Mesendoderm (in vitro differentiated cells): ENCODE results near the gene ZBTB46.

Experiments used
- DNase-seq: peaks from one replicate; pipeline ENCODE4 v3.0.0; 2013
- H2AK5ac ChIP-seq: 2 replicates; pipeline ENCODE4 v1.6.1; 2013; ENCODE audit warnings: low read length, inconsistent platforms
- H2BK120ac ChIP-seq: 2 replicates; pipeline ENCODE4 v1.6.1; 2013; ENCODE audit warnings: low read depth, mild to moderate bottlenecking, low read length, moderate library complexity, mixed read lengths
- H2BK15ac ChIP-seq: replicated peaks from 2 replicates; pipeline ENCODE4 v1.6.1; 2013; ENCODE audit warnings: low read depth, mild to moderate bottlenecking, moderate library complexity
- H2BK5ac ChIP-seq: 2 replicates; pipeline ENCODE4 v1.6.1; 2013; ENCODE audit warnings: low read length, inconsistent platforms
- H3K18ac ChIP-seq: 2 replicates; pipeline ENCODE4 v1.6.1; 2013; ENCODE audit warnings: mild to moderate bottlenecking, low read length, mixed read lengths
- H3K23ac ChIP-seq: one replicate; pipeline ENCODE4 v1.6.1; 2013; ENCODE audit warnings: low read length
- H3K27ac ChIP-seq: 2 replicates; pipeline ENCODE4 v1.5.1; 2013; ENCODE audit warnings: low read depth, mild to moderate bottlenecking, inconsistent platforms, low read length, moderate library complexity
- H3K27me3 ChIP-seq: 2 replicates; pipeline ENCODE4 v1.6.1; 2013; ENCODE audit warnings: low read length, control low read depth, mild to moderate bottlenecking, inconsistent platforms; ENCODE audit not compliant: insufficient read depth, poor library complexity
- H3K36me3 ChIP-seq: 2 replicates; pipeline ENCODE4 v1.6.1; 2013; ENCODE audit warnings: low read length, inconsistent platforms; ENCODE audit not compliant: control insufficient read depth, insufficient read depth
- H3K4ac ChIP-seq: one replicate; pipeline ENCODE4 v1.6.1; 2013; ENCODE audit warnings: low read depth, mild to moderate bottlenecking, low read length, moderate library complexity
- H3K4me1 ChIP-seq: 2 replicates; pipeline ENCODE4 v1.6.1; 2013; ENCODE audit warnings: low read depth, low read length, inconsistent platforms; ENCODE audit not compliant: control insufficient read depth
- H3K4me2 ChIP-seq: 2 replicates; pipeline ENCODE4 v1.6.1; 2013; ENCODE audit warnings: low read length
- H3K4me3 ChIP-seq: 2 replicates; pipeline ENCODE4 v1.5.1; 2013; ENCODE audit warnings: mild to moderate bottlenecking, low read length
- H3K56ac ChIP-seq: one replicate; pipeline ENCODE4 v1.6.1; 2013; ENCODE audit warnings: low read length
- H3K79me1 ChIP-seq: 2 replicates; pipeline ENCODE4 v1.6.1; 2013; ENCODE audit warnings: low read length, inconsistent platforms
- H3K79me2 ChIP-seq: 2 replicates; pipeline ENCODE4 v1.6.1; 2013; ENCODE audit warnings: mild to moderate bottlenecking, low read length; ENCODE audit not compliant: control insufficient read depth, insufficient read depth
- H3K9ac ChIP-seq: 2 replicates; pipeline ENCODE4 v1.6.1; 2013; ENCODE audit warnings: low read length, inconsistent platforms
- H4K5ac ChIP-seq: one replicate; pipeline ENCODE4 v1.6.1; 2013; ENCODE audit warnings: low read length
- H4K8ac ChIP-seq: one replicate; pipeline ENCODE4 v1.6.1; 2013; ENCODE audit warnings: low read depth, mild to moderate bottlenecking, control low read depth, low read length, moderate library complexity
- whole genome bisulfite sequencing: extraction: QIAGEN DNeasy Blood & Tissue Kit; methylation state at CpG from one replicate; pipeline ENCODE4 v1.1.7; 2013; ENCODE audit warnings: low lambda C conversion rate, missing lambda C conversion rate; ENCODE audit not compliant: insufficient coverage; ENCODE audit errors: extremely low coverage; 5-methylcytosine and 5-hydroxymethylcytosine counted together

The ZBTB46 gene

GRCh38 chr20:63750807-63751470 is 80.1 kb downstream of the ZBTB46 start:
- no peak overlapping the region for H3K18ac ChIP-seq
- peak overlapping the region; percentile 73 for H3K56ac ChIP-seq
- no peak for DNase-seq
- no peak overlapping the region for H4K8ac ChIP-seq
- peak overlapping the region; percentile 2 for H3K27ac ChIP-seq
- H3K23ac ChIP-seq, result no peak overlapping the region
- no peak overlapping the region for H3K9ac ChIP-seq
- WGBS, result no CpG with 5 or more reads among the region's 26 CpGs
- no peaks in the 10 kb centered on the region for H3K36me3 ChIP-seq
- no peaks in the 10 kb centered on the region for H3K79me1 ChIP-seq
- H3K4me3 ChIP-seq, result no peak overlapping the region
- no peak overlapping the region for H4K5ac ChIP-seq
- H2BK5ac ChIP-seq, result no peak overlapping the region
- H3K4me2 ChIP-seq, result no peak overlapping the region
- H2AK5ac ChIP-seq, result no peak overlapping the region
- no peaks in the 10 kb centered on the region for H3K27me3 ChIP-seq
- H3K79me2 ChIP-seq, result no peaks in the 10 kb centered on the region
- no peak overlapping the region for H2BK15ac ChIP-seq
- H3K4ac ChIP-seq, result no peak overlapping the region
- no peak overlapping the region for H2BK120ac ChIP-seq
- no peaks in the 10 kb centered on the region for H3K4me1 ChIP-seq

GRCh38 chr20:63749597-63750508 is 81.2 kb downstream of the ZBTB46 start:
- Histone ChIP-seq H3K4me3 (no peak overlapping the region), H3K9ac (no peak overlapping the region), H2BK15ac (no peak overlapping the region), H3K18ac (no peak overlapping the region), H4K5ac (no peak overlapping the region), H3K4me1 (no peaks in the 10 kb centered on the region), H2BK5ac (no peak overlapping the region), H2BK120ac (no peak overlapping the region), H3K4me2 (no peak overlapping the region), H3K36me3 (no peaks in the 10 kb centered on the region), H3K56ac (no peak overlapping the region), H3K27me3 (no peaks in the 10 kb centered on the region), H3K27ac (no peak overlapping the region), H3K23ac (no peak overlapping the region), H3K79me1 (no peaks in the 10 kb centered on the region), H3K4ac (no peak overlapping the region), H3K79me2 (no peaks in the 10 kb centered on the region), H4K8ac (no peak overlapping the region), H2AK5ac (no peak overlapping the region)
- no CpG with 5 or more reads among the region's 16 CpGs for WGBS
- DNase-seq, result no peak

GRCh38 chr20:63748934-63749270 is 82.2 kb downstream of the ZBTB46 start:
- H2BK120ac ChIP-seq, result no peak overlapping the region
- no peak overlapping the region for H2AK5ac ChIP-seq
- H3K27me3 ChIP-seq, result no peaks in the 10 kb centered on the region
- H3K56ac ChIP-seq, result no peak overlapping the region
- no peak overlapping the region for H2BK15ac ChIP-seq
- WGBS, result no CpG with 5 or more reads among the region's 11 CpGs
- H3K4me1 ChIP-seq, result no peaks in the 10 kb centered on the region
- no peak overlapping the region for H3K27ac ChIP-seq
- H3K18ac ChIP-seq, result no peak overlapping the region
- no peak overlapping the region for H3K23ac ChIP-seq
- no peaks in the 10 kb centered on the region for H3K36me3 ChIP-seq
- no peak overlapping the region for H2BK5ac ChIP-seq
- DNase-seq, result no peak
- no peaks in the 10 kb centered on the region for H3K79me1 ChIP-seq
- no peak overlapping the region for H3K4me2 ChIP-seq
- no peak overlapping the region for H3K4ac ChIP-seq
- H3K4me3 ChIP-seq, result no peak overlapping the region
- no peak overlapping the region for H4K8ac ChIP-seq
- no peak overlapping the region for H3K9ac ChIP-seq
- no peaks in the 10 kb centered on the region for H3K79me2 ChIP-seq
- H4K5ac ChIP-seq, result no peak overlapping the region

GRCh38 chr20:63748070-63748933 is 82.8 kb downstream of the ZBTB46 start:
- Histone ChIP-seq H3K4me2 (no peak overlapping the region), H2BK120ac (no peak overlapping the region), H3K4ac (no peak overlapping the region), H3K27ac (no peak overlapping the region), H2BK5ac (no peak overlapping the region), H2AK5ac (no peak overlapping the region), H3K79me1 (no peaks in the 10 kb centered on the region), H3K23ac (no peak overlapping the region), H3K27me3 (no peaks in the 10 kb centered on the region), H3K9ac (no peak overlapping the region), H3K36me3 (no peaks in the 10 kb centered on the region), H3K18ac (no peak overlapping the region), H3K79me2 (no peaks in the 10 kb centered on the region), H3K4me1 (no peaks in the 10 kb centered on the region), H4K8ac (no peak overlapping the region), H3K56ac (no peak overlapping the region), H4K5ac (no peak overlapping the region), H3K4me3 (no peak overlapping the region), H2BK15ac (no peak overlapping the region)
- WGBS, result no CpG with 5 or more reads among the region's 20 CpGs
- no peak for DNase-seq

GRCh38 chr20:63747622-63748069 is 83.4 kb downstream of the ZBTB46 start:
- H3K79me1 ChIP-seq, result no peaks in the 10 kb centered on the region
- H4K8ac ChIP-seq, result no peak overlapping the region
- H3K9ac ChIP-seq, result no peak overlapping the region
- no peak overlapping the region for H2BK15ac ChIP-seq
- H2BK5ac ChIP-seq, result no peak overlapping the region
- H3K4ac ChIP-seq, result no peak overlapping the region
- H3K27ac ChIP-seq, result no peak overlapping the region
- DNase-seq, result no peak
- no peaks in the 10 kb centered on the region for H3K4me1 ChIP-seq
- no peak overlapping the region for H4K5ac ChIP-seq
- H3K23ac ChIP-seq, result no peak overlapping the region
- no peaks in the 10 kb centered on the region for H3K36me3 ChIP-seq
- no peak overlapping the region for H3K4me2 ChIP-seq
- H3K79me2 ChIP-seq, result no peaks in the 10 kb centered on the region
- H3K18ac ChIP-seq, result no peak overlapping the region
- no CpG with 5 or more reads among the region's 13 CpGs for WGBS
- no peak overlapping the region for H3K4me3 ChIP-seq
- H2BK120ac ChIP-seq, result no peak overlapping the region
- no peak overlapping the region for H3K56ac ChIP-seq
- no peak overlapping the region for H2AK5ac ChIP-seq
- H3K27me3 ChIP-seq, result no peaks in the 10 kb centered on the region
